GM12873 (cell line): ENCODE results near the gene MAGI3.

Experiments
- TF ChIP-seq, protein P1 (sequence below): IDR thresholded peaks from 2 replicates; pipeline ENCODE4 v1.5.1; 2012; ENCODE audit warnings: low read depth, mild to moderate bottlenecking, moderate library complexity, low read length, control low read depth; ENCODE audit not compliant: insufficient read depth; ENCODE audit errors: missing control alignments

MAGI3 gene

GRCh38 chr1:113543110-113543509, 152.8 kb downstream of the MAGI3 start:
- TF ChIP-seq, protein P1, sequence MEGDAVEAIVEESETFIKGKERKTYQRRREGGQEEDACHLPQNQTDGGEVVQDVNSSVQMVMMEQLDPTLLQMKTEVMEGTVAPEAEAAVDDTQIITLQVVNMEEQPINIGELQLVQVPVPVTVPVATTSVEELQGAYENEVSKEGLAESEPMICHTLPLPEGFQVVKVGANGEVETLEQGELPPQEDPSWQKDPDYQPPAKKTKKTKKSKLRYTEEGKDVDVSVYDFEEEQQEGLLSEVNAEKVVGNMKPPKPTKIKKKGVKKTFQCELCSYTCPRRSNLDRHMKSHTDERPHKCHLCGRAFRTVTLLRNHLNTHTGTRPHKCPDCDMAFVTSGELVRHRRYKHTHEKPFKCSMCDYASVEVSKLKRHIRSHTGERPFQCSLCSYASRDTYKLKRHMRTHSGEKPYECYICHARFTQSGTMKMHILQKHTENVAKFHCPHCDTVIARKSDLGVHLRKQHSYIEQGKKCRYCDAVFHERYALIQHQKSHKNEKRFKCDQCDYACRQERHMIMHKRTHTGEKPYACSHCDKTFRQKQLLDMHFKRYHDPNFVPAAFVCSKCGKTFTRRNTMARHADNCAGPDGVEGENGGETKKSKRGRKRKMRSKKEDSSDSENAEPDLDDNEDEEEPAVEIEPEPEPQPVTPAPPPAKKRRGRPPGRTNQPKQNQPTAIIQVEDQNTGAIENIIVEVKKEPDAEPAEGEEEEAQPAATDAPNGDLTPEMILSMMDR = no peak

GRCh38 chr1:113545210-113545609, 154.9 kb downstream of the MAGI3 start:
- TF ChIP-seq, protein P1 = no peak

DNA sequence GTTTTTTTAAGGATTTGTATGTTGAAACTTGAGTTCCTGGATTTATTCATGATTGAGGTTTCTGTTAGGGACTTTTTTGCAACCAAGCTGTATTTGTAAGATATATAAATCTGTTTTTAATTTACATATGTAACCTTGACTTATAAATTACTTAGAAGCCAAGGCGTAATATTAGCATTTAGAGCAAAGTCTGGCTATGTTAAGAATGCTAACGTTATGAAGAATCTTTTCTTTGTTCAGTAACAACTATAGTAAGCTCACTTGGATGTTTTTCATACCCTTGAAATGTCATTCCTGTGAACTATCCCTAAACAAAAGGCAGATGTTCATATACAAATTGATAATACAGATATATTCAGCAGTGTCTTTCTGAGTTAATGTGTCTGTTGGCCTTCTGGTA, 155.3 kb downstream of the MAGI3 start:
- TF ChIP-seq, protein P1 = no peak

- TF ChIP-seq, protein P1 = no peak
These were observed 161.4 kb downstream of the MAGI3 start for GRCh38 chr1:113551728-113552127.

GRCh38 chr1:113552244-113552643, 161.9 kb downstream of the MAGI3 start:
- TF ChIP-seq, protein P1 = no peak

- TF ChIP-seq, protein P1 = no peak
These were observed 166.9 kb downstream of the MAGI3 start for GRCh38 chr1:113557187-113557586.

- TF ChIP-seq, protein P1 = no peak
These were observed 175.3 kb downstream of the MAGI3 start for GRCh38 chr1:113565621-113566020.
